NCI-H128 (cell line): ENCODE data around the gene PAXX.
A peak's percentile ranks its signal among the peaks of the same experiment; 100 is the strongest.
"Not testable (repeated sequence)": the region's sequence is repeated elsewhere in the genome, so short reads cannot be mapped to it uniquely, and the experiment has no call there.

Source experiments
- DNase-seq: peaks from one replicate; lab custom pipeline; 2025; ENCODE audit not compliant: unreplicated experiment; lab: John Stamatoyannopoulos, UW

The PAXX gene

DNA sequence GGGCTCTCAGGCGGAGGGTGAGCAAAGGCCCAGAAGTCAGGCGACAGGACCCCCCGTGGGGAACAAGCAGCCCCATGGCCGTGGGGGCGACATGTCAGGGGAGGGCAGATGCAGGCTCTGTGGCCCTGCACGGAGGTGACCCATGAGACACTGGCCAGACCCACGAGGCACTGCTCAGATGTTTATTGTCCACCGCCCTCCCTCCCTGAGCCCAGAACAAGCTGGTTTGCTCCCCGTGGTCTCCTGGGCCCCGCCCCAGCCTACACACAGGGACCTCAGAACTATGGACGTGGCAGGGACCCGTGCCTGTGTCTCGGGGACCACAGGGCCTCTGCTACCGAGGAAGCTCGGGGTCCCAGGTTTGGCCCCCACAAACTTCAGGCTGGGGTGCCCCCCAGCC is 37.8 kb downstream of the PAXX start:
- DNase-seq: no peak

DNA sequence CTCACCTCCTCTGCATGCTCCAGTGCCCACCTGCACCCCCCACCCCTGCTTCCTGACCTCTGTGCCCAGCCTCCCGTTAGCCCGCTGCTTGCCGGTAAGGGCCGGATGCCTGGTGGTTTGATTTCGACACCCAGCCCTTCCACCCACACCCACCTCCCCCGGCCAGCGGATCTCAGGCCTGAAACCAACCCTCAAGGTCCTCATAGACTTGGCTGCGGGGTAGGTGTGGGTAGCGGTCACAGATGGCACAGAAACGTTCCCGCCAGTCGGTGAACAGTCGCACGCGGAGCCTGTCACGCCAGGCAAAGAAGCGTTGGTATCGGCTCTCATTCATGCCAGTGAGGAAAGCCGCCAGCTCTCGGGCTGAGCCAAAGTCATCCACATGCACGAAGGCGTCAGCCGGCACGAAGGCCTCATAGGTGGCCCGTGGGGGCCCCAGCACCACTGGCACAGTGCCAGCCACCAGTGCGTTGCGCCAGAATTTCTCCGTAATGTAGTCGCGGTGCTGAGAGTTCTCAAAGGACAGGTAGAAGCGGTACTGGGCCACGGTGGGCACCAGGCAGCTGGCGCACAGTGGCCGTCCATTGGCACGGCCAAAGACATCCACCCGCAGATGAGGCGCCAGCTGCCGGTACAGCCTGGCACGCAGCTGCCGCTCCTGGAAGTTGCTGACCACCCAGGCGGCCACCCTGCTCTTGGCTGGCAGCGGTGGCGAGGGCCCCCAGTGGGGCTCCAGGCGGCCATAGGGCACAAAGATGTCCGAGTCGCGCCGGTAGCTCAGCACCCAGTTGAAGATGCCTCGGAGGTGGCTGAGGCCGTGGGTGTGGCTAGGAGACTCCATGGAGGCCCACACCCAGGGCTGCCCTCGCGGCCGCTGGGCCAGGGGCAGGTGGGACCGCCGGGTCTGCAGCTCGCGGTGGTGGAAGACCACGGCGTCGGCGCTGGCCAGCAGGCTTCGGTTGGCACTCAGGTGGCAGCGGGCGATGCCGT is 38.6 kb downstream of the PAXX start:
- DNase-seq: no peak

DNA sequence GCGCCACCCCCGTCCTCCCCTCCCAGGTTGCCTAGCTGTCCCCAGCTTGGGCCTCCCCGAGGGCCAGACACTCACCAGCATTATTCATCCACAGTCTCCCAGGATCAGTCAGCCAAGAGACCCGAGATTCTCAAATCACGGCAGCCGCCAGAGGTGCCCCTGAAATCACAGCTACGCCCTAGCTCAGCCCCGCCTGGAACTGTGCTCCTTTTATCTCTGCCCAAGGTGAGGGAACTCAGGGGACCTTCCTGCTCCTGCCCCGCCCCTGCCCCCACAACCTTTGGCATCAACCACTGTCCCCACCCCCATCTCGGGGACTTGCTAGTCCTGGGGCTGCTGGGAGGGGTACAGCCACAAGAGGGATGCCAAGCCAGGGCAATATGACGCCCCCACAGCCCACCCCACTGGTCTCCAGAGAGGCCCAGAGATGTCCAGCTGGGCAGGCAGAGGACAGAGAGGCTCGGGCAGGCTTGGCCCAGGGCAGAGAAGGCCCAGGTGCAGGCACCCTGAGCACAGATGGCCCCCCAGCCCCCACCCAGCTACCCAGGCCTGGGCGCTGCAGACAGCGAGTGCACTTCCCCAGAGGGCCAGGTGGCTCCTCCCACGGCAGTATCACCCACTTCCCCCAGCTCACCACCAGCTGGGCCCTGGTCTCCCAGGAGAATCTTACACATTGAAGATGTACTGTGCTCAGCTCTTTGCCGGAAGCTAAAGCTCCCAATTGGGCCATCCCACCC is 39.9 kb downstream of the PAXX start, which contains the start of gene FUT7:
Gene FUT7, minus strand, starts transcription at position 185 of the 737 bp plus-strand sequence. Its CDS starts 97 bp downstream, at position 88.
- no peak for DNase-seq

DNA sequence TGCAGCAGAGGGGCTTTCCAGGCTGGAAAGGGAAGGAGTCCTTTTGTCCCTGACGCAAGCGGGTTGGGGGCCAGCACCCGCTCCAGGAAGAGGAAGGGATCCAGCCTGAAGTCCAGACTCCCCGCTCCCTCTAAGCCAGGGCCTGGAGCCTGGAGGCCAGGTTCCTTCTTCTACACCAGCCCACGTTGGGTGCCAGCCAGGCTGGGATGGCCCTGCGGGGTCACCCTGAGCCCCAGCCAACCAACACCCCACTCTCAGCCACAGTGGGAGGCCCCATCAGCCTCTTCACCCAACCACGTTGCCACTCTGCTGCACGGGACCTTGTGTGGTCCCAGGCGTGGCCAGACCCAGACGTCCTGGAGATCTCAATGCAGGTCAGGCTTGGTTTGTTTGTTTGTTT is 40.6 kb downstream of the PAXX start:
- DNase-seq: no peak

DNA sequence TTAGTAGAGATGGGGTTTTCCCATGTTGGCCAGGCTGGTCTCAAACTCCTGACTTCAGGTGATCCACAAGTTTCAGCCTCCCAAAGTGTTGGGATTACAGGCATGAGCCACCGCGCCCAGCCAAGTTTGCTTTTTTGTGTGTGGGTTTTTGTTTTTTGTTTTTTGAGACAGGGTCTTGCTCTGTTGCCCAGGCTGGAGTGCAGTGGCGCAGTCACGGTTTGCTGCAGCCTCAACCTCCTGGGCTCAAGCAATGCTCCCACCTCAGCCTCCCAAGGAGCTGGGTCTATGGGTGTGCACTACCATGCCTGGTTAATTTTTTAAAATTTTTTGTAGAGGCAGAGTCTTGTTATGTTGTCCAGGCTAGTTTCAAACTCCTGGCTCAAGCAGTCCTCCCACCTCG is 41.3 kb downstream of the PAXX start:
- DNase-seq: not testable (repeated sequence)

DNA sequence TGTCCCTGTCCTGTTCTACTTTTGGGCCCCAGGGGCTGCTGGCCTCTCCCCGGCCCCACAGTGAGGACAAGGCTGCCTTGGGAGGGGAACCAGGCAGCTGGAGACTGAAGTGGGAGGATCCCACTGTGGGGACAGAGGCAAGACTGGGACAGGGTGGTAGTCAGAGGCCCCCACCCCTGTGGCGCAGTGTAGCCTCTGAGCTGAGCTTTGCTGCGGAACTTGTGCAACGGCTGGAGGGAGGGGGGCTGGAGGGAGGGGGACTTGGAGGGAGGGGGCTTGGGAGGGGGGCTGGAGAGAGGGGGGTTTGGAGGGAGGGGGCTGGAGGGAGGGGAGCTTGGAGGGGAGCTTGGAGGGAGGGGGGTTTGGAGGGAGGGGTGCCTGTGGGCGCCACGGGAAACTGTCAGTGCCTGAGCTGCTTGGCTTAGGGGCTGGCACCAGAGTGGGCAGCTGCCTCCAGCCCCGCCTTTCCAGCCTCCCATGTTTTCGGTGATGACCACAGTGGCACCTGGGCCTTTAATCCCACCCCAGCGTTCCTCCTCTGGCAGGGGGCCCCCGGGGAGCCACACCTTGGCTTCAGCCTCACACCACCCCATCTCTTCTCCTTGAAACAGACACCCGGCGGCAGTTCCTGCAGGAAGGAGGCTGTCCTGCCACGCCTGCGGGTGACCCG is 42.0 kb downstream of the PAXX start:
- no peak for DNase-seq

DNA sequence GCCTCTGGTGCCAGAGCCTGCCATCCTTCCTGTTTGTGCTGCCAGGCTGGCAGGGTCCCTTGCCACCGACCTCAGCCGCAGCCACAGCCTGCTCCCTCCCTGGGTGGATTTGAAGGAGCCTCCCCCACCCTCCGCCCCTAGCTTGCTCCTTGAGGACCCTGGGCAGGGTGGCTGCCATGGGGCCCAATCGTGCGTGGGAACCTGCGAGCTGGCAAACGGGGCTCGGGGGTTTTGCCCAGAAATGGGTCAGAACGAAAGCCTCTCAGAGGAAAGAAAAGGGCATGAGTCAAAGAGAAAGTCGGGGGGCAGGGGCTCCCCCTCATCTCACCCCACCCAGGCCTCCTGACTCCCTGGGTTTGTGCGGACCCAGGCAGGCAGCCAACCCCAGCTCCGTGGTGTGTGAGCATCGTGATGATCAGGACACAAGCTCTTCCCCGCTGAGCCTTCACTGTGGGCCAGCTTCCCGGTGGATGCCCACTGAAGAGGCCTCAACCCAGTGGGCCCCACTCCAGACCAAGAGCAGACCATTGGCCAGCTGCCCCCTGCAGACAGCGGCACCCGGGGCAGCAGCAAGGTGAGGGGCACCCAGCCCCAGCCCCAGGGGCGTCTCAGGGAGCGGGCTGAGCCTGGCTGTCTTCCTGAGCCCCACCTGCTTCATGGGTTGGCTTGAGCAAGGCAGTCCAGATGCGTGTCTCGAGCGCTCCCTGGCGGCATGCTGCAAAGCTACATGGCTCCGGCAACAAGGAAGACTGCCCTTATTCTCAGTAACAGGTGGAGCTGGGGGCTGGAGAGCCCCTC is 42.7 kb downstream of the PAXX start:
- peak; percentile 82 for DNase-seq

DNA sequence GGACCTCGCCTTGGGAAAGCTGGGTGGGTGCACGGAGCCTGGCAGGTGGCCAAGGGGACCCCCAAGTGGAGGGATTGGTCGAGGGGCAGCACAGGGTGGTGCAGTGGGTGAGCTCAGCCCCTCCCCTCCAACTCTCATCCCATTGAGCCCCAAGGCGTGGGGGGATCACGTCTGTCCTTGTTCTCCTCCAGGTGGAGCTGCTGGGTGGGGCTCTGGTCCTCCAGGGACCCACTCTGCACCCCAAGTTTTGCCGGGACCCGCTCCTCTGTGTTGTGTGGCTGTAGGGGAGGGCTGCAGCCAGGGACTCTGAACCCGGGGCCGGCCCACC is 43.2 kb downstream of the PAXX start:
- no peak for DNase-seq

DNA sequence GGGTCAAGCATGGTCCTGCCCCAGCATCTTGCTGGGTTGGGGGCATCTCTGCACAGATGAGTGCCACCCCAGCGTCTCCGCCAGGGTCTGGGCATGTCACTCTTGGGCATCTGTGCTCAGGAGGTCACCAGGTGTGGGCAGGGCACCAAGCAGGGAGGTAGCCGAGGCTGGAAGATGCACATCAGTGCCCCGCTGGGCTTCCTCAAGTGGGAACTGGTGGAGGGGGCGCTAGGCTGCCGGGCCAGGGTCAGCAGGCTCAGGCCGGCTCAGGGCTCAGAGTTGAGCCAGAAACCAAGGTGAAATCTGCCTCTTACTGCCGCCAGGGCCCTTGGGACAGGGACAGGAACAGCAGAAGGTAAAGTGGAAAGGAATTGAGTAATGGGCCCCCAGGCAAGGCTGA is 43.7 kb downstream of the PAXX start:
- DNase-seq: no peak

DNA sequence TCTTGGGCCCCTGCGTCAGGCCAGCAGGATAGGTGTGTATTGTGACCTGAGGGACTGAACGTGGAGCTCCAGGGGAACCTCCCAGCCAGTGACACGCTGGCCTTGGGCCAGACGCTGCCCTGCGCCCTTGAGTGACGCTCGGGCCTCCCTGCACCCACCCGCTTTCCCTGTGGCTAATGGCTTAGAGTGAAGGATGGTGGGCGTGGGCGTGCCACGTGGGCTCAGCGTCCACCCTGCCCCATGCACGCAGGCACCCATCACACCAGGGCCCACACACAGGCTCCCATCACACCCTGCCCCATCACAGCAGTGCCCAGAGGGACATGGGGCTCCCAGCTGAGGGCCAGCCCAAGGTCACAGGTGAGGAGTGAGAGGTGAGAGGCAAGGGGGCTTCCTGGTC is 44.8 kb downstream of the PAXX start:
- DNase-seq: no peak

DNA sequence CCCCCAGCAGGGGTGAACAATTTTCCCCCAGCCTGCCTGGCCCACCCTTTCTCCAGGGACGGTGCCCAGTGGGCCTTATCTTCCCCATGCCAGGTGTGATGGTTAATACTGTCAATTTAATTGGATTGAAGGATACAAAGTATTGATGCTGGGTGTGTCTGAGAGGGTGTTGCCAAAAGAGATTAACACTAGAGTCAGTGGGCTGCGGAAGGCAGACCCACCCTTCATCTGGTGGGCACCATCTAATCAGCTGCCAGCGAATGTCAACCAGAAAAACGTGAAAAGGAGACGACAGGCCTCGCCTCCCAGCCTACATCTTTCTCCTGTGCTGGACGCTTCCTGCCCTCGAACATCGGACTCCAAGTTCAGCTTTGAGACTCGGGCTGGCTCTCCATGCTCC is 45.3 kb downstream of the PAXX start:
- no peak for DNase-seq

DNA sequence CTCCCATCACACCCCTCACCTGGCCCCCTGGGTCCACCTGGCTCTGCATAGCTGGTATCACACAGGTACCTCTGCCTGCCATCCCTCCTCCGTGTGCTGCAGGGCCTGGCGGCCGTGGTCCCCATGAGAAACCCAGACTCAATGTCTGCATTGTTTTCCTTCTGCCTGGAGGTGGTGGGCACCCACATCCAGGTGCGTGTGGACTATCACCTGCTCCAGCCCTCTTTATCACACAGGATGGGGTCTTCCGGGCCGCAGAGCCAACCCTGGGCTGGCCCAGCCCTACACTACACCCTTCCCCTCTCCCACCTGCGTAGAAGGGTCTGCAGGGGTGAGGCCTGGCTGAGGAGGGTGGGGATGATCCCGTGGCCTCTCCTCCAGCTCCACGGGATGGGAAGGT is 46.7 kb downstream of the PAXX start:
- DNase-seq: no peak

DNA sequence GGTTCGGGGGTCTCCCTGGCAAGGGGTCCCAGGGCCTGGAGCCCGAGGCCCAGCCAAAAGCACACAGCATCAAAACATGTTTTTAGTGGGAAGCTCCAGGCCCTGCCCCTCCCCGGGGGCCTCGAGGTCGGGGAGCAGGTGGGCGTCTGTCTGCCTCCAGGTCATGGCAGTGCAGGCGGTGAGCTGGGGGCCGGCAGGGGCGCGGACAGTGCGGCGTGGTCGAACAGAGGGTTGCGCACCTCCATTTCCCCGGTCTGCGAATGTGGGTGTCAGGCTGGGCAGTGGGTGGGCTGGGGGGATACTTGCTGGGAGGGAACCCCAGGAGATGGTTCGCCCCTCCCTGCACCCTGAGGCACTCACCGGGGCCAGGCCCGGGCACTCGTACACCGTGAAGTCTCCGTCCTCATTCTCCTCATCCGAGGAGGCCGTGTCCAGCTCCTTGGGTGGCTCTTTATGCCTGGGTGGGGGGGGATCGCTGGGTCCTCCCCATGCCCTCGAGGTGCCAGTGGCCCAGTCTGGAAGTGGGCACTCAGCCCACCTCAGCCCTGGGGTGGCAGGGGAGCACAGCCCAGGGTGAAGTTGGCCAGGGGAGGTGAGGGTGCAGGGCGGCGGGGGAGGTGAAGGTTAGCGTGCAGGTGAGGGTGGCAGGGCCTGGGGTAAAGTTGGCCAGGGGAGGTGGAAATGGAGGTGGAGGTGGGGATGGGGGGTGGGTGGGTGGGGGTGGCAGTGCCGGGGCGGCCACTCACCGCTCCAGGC is 47.6 kb downstream of the PAXX start:
- DNase-seq: no peak

DNA sequence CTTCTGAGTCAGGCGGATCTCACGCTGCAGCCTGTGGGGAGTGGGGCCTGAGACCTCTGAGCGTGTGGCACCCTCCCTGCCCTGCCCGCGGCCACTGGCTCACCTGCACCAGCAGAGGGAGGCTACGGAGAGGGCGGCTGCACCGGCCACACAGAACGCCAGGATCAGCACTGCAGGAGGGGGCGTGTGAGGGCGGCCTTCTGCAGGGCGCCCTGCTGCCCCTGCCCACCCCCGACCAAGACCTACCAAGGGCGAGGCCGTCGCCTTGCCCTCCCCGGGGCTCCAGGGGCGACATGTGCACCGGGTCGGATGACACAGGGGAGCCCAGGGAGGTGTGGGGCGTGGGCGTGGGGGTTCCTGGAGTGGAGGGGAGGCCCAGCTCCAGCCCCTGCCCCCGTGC is 48.3 kb downstream of the PAXX start:
- DNase-seq: no peak

DNA sequence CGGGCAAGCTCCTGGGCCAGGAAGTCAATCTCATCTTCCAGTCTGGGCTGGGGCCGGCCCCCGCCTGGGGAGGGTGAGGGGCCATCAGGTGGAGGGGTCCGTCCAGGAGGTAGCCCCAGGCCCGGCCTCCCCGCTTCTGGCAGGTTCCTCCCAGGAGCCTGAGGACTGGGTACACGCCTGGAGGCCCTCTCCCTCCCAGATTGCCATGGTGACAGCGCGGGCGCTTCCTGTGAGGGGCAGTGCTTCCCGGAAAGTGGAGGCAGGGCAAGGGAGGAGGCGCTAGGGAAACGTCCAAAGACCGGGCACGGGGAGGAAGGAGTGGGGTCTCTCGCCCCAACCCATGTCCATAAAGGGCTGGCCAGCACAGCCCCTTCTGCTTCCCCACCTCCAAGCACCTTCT is 48.9 kb downstream of the PAXX start:
- DNase-seq: no peak

DNA sequence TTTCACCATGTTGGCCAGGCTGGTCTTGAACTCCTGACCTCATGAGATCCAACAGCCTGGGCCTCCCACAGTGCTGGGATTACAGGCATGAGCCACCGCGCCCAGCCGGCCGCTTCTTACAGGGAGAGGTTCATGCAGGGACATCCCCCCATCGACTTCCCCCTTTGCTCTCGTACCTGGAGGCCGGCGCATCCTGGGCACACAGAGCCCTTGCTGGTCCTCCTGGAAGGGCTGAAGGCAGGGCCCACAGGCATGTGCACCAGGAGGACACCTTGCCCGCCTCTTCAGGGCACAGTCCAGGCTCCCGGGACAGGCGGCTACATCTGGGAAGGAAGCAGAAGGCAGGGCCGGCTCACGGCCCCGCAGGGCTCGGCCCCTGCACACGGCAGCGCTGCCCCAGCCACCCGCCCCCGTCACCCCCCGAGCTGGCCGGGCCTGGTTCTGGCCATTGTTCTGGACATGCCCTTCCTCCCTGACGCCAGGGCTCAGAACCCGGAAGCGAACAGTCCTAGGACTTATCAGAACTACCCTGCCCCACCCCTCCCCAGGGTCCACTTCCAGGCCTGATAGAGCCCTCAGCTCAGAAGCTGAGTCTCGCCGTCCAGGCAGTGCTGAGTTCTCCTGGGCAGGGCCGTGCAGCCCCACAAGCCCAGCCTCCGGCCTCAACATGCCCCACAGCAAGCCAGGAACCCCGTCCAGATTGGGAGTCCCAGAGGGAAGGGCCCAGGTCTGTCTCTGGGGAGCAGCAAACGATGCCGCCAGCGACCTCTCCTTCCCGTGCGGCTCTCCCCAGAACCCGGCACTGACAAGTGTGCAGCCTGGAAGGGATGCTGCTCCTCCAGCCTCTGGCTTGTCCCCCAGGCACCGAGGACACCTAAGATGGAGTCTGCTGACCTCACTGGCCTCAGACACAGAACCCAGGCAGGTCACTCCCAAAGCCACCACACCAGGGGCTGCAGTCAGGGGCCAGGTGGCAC is 50.8 kb downstream of the PAXX start:
- DNase-seq: no peak
